Mesothelial cell of epicardium (in vitro differentiated cells): ENCODE results near the gene P2RY2. TPM values are rescaled to one million over a fixed set of nuclear protein-coding genes. Genes with fewer than 3 reads are reported as not detected.
"Not testable (repeated sequence)": the region's sequence is repeated elsewhere in the genome, so short reads cannot be mapped to it uniquely, and the experiment has no call there.

Experiments
- DNase-seq, 2 experiments: peaks; one replicate each; pipeline ENCODE4 v3.0.0; 2021; ENCODE audit warnings: low spot score in 2 of 2; ENCODE audit not compliant: unreplicated experiment in 2 of 2
- H3K27ac Mint-ChIP-seq: 2 replicates; pipeline ENCODE4 v1.8.0; 2021; ENCODE audit warnings: mixed read lengths
- H3K27me3 Mint-ChIP-seq: 2 replicates; pipeline ENCODE4 v1.8.0; 2021; ENCODE audit warnings: low read depth, mixed read lengths
- H3K36me3 Mint-ChIP-seq: 2 replicates; pipeline ENCODE4 v1.8.0; 2021; ENCODE audit warnings: mixed read lengths
- H3K4me1 Mint-ChIP-seq: 2 replicates; pipeline ENCODE4 v1.8.0; 2021; ENCODE audit warnings: mixed read lengths
- H3K4me3 Mint-ChIP-seq: 2 replicates; pipeline ENCODE4 v1.8.0; 2021; ENCODE audit warnings: mild to moderate bottlenecking, moderate library complexity, mixed read lengths
- H3K9me3 Mint-ChIP-seq: 2 replicates; pipeline ENCODE4 v1.8.0; 2021; ENCODE audit warnings: mixed read lengths
- total RNA-seq: library from RNA; stranded (reverse); gene quantifications from 3 replicates; pipeline ENCODE4 v1.2.1, GENCODE V29; 2021
- TF ChIP-seq, protein P1 (sequence below): fragments of 200-600 bp; sonication (generic); IDR thresholded peaks from one replicate; pipeline ENCODE4 v1.5.0; 2021; ENCODE audit warnings: antibody characterized with exemption; ENCODE audit not compliant: unreplicated experiment

The P2RY2 gene
- total RNA-seq, 1 donor from 2014 or later = 4.5 TPM

DNA sequence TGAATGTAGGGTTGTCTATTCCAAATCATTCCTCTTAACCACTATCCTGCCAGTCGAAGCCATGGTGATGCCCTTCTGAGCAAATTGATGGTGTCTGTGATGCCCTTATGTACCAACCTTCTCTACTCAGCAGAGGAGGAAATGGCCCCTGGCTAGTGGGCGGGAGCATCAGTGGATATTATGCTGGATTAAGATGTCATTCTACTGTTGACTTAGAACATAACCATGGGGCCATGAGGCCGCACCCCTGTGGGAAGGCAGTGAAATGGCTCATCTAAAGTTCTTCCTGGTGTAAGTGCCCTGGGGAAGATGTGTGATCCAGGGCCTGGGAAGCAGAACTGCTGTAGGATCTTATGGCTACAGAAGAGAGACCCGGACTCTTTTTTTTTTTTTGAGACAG lies 20.7 kb upstream of the P2RY2 start:
- Mint-ChIP-seq H3K27me3 (no peaks in the 10 kb centered on the region), H3K27ac (no peak overlapping the region), H3K4me1 (peaks cover 48% of the 10 kb centered on the region), H3K36me3 (no peaks in the 10 kb centered on the region), H3K9me3 (no peaks in the 10 kb centered on the region), H3K4me3 (no peak overlapping the region)
- DNase-seq = no peak
- TF ChIP-seq, protein P1, sequence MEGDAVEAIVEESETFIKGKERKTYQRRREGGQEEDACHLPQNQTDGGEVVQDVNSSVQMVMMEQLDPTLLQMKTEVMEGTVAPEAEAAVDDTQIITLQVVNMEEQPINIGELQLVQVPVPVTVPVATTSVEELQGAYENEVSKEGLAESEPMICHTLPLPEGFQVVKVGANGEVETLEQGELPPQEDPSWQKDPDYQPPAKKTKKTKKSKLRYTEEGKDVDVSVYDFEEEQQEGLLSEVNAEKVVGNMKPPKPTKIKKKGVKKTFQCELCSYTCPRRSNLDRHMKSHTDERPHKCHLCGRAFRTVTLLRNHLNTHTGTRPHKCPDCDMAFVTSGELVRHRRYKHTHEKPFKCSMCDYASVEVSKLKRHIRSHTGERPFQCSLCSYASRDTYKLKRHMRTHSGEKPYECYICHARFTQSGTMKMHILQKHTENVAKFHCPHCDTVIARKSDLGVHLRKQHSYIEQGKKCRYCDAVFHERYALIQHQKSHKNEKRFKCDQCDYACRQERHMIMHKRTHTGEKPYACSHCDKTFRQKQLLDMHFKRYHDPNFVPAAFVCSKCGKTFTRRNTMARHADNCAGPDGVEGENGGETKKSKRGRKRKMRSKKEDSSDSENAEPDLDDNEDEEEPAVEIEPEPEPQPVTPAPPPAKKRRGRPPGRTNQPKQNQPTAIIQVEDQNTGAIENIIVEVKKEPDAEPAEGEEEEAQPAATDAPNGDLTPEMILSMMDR = no peak

DNA sequence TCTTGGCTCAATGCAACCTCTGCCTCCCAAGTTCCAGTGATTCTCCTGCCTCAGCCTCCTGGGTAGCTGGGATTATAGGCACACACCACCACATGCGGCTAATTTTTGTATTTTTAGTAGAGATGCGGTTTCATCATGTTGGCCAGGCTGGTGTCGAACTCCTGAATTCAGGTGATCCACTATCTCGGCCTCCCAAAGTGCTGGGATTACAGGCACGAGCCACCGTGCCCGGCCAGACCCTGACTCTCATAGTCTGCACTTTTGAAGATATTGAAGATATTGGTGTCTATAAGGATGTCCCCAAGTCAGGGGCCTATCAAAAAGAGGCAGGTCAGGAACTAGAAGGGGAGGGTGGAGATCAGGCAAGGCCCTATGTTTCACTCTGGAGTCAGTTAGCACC lies 20.3 kb upstream of the P2RY2 start:
- not testable (repeated sequence) for H3K9me3 Mint-ChIP-seq, H3K4me3 Mint-ChIP-seq, H3K27me3 Mint-ChIP-seq, DNase-seq, H3K36me3 Mint-ChIP-seq, H3K27ac Mint-ChIP-seq
- peaks cover 50% of the 10 kb centered on the region for H3K4me1 Mint-ChIP-seq

DNA sequence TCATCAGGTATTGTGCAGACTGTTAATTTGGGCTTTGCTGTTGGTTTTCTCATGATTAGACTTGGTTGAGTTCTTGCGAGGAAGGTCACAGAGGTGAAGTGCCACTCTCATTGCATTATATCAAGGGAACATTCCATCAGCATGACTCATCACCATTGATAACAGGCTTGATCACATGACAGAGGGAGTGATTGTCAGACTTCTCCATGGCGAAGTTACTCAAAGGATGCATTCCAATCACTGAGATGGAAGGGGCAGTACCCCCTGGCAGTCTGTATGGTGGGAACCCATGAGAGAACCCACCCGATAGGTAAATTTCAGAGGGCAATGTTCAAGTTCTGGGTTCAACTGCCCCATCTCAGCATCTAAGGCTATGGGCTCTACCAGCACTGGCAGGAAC lies 19.4 kb upstream of the P2RY2 start:
- no peaks in the 10 kb centered on the region for H3K36me3 Mint-ChIP-seq
- H3K9me3 Mint-ChIP-seq = no peaks in the 10 kb centered on the region
- no peaks in the 10 kb centered on the region for H3K27me3 Mint-ChIP-seq
- H3K4me3 Mint-ChIP-seq = no peak overlapping the region
- DNase-seq = no peak
- TF ChIP-seq, protein P1 = no peak
- H3K4me1 Mint-ChIP-seq = peaks cover 49% of the 10 kb centered on the region
- peak overlapping the region; percentile 27 for H3K27ac Mint-ChIP-seq

DNA sequence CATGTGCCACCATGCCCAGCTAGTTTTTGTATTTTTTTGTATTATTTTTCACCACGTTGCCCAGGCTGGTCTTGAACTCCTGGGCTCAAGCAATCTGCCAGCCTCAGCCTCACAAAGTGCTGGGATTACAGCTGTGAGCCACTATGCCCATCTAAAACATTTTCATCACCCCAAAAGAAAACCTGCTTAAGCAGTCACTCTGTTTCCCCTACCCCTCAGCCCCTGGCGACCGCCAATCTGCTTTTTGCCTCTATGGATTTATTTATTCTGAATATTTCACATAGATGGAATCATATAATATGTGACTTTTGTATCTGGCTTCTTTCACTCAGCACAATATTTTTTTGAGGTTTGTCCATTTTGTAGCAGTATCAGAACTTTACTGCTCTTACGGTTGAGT lies 18.6 kb upstream of the P2RY2 start:
- Mint-ChIP-seq H3K4me3 (no peak overlapping the region), H3K27me3 (no peaks in the 10 kb centered on the region), H3K27ac (no peak overlapping the region), H3K9me3 (no peaks in the 10 kb centered on the region), H3K36me3 (no peaks in the 10 kb centered on the region), H3K4me1 (peaks cover 43% of the 10 kb centered on the region)
- TF ChIP-seq, protein P1 = no peak
- DNase-seq = no peak

DNA sequence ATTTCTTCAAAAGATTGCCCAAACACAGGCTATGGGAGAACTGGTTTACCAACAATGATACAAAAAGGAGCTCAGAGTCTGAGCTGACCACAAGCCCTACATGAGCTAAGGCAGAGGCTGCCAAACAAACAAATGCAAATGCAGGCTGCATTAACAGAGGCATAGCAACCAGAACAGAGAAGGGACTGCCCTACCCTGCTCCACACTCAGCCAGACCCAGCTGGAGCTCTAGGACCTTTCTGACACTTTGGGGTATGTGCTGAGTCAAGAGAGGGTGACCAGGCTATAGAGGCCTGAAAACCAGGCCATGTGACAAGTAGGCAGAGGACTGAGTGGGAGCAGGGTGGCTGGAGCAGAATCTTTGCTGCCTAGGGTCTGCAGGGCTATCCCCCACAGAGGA lies 17.8 kb upstream of the P2RY2 start:
- Mint-ChIP-seq H3K4me3 (no peak overlapping the region), H3K4me1 (peaks cover 37% of the 10 kb centered on the region), H3K9me3 (no peaks in the 10 kb centered on the region), H3K27me3 (no peaks in the 10 kb centered on the region), H3K36me3 (no peaks in the 10 kb centered on the region), H3K27ac (peak overlapping the region; percentile 15)
- TF ChIP-seq, protein P1 = no peak
- DNase-seq = no peak

DNA sequence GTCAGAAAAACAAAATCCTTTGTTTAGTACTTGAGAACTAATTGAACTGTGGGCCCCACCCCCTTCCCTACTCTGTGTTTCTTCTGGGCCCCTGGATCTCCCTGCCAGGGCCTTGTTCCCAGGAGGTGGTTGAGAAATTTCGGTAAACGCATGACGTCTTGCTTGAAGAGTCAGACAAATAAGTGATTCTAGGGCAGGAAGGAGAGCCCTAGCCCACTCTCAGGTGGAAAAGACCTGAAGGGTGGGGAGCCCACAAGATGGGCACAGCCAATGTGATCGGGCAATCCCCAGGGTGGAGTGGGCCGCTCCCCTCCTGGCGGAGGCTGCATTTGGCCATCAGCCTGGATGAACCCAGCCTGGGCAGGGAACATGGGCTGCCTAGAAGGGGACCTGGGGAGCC lies 16.8 kb upstream of the P2RY2 start:
- TF ChIP-seq, protein P1 = no peak
- no peaks in the 10 kb centered on the region for H3K36me3 Mint-ChIP-seq
- peak overlapping the region; percentile 18 for H3K27ac Mint-ChIP-seq
- H3K27me3 Mint-ChIP-seq = no peaks in the 10 kb centered on the region
- no peak for DNase-seq
- H3K9me3 Mint-ChIP-seq = no peaks in the 10 kb centered on the region
- H3K4me3 Mint-ChIP-seq = no peak overlapping the region
- H3K4me1 Mint-ChIP-seq = peaks cover 32% of the 10 kb centered on the region
